ENCODE data around the gene XYLT1.

XYLT1 gene

DNA sequence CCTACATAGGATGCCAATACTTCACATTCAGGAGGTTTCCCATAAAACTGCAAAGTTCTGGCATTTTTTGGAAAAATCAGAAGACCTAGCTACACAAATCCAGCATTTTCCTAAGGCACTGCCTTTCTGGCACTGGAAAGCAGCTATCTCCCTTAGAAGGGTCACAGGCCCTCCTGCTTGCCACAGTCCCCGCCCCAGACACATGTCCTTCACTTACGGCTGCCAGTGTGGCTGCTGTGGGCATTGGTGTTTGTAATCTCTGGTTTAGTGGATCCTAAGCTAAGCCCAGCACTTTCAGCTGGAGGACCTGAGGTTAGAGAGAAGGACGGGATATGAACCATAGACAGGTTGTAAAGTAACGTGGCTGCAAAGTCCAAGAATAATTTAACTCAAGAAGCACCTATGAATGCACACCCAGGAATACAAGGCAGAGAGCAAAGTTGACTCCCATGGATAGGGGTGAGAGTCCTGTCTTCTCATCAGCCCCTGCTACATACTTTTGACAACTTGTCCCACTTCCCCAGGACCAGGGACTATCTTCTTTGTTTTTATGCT, 100.0 kb downstream of the XYLT1 start:
- TF ChIP-seq, protein P1, sequence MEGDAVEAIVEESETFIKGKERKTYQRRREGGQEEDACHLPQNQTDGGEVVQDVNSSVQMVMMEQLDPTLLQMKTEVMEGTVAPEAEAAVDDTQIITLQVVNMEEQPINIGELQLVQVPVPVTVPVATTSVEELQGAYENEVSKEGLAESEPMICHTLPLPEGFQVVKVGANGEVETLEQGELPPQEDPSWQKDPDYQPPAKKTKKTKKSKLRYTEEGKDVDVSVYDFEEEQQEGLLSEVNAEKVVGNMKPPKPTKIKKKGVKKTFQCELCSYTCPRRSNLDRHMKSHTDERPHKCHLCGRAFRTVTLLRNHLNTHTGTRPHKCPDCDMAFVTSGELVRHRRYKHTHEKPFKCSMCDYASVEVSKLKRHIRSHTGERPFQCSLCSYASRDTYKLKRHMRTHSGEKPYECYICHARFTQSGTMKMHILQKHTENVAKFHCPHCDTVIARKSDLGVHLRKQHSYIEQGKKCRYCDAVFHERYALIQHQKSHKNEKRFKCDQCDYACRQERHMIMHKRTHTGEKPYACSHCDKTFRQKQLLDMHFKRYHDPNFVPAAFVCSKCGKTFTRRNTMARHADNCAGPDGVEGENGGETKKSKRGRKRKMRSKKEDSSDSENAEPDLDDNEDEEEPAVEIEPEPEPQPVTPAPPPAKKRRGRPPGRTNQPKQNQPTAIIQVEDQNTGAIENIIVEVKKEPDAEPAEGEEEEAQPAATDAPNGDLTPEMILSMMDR (IDR thresholded peaks at IDR 0.05): no peak

DNA sequence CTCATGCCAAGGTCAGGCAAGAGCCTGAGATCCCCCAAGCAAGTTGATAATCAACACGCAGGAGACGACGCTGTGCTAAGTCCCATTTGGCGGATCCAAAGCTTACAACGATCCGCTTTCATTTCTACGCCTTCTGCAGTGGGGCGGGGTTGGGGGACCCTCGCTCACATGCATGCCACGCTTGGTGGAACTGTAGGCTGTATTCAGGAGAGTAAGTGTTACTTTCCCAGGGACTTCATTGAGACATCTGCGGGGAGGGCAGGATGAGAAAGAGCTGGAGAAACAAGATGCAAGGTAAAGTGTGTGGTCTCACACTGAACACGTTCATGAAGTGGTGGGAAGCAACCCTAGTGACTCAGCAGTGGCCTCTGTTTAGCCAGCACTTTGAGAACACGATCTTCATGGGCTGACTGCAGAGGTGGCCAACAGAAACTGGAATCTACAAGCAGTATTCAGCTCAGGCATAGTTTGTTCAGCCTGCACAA, 100.5 kb downstream of the XYLT1 start:
- TF ChIP-seq, protein P1 (IDR thresholded peaks at IDR 0.05): no peak

DNA sequence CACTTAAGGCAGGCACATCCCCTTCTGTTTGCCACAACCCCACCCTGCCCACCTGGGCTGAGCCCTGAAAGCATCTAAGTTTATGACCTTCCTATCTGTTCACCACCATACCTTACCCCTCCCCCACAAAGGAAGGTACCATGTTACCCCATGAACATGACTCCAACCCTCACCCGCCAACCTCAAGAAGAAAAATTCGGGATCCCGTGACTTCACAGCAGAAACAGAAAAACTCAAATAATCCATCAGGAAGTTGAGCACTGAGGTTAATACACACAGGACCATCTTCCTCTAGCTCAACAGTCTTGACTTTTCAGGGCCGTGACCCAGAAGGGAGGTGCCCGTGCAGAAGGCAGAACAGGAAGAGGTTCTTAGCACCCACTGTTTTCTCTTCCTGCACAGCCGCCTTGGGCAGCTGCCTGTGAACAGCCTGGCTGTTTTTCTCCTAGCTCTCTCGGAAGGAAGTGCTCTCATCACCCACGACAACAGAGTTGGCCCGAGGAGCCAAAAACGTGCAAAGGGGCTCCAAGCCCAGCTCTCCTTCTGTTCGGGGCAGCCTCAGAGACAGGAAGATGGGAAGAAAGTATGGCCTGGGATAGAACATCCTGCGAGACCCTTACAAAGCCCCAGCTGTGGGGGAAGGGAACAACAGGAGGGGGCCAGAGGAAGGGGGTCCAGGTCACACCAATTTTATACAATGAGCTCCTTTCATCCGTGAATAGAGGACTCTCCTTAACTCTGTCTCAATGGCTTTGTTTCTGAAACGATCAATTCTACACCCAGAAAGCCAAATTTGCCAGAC, 101.1 kb downstream of the XYLT1 start:
- TF ChIP-seq, protein P1 (IDR thresholded peaks at IDR 0.05): no peak

DNA sequence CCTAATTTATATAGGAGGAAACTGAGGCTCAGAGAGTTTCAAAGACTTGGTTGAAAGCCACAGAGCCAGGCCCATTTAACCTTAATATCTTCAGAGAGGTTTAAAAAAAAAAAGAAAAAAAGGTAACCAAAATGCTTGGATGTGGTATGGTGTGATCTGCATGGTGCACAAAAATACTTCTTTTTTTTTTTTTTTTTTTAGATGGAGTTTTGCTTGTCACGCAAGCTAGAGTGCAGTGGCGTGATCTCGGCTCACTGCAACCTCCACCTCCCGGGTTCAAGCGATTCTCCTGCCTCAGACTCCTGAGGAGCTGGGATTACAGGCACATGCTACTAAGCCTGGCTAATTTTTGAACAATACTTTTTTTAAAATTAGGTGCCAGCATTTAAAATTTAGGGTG, 101.8 kb downstream of the XYLT1 start:
- TF ChIP-seq, protein P1 (IDR thresholded peaks at IDR 0.05): no peak

DNA sequence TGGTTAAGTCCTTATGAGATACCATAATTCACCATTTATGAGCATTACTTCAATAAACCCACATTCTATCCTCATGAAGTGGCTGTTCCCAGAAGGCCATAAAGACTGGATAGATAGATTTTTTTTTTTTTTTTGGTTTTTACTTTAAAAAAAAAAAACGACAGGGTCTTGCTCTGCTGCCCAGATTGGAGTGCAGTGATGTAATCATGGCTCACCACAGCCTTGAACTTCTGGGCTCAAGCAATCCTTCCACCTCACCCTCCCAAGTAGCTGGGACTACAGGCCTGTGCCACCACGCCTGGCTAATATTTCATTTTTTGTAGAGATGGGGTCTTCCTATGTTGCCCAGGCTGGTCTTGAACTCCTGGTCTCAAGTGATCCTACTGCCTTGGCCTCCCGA, 102.3 kb downstream of the XYLT1 start:
- TF ChIP-seq, protein P1 (IDR thresholded peaks at IDR 0.05): no peak

DNA sequence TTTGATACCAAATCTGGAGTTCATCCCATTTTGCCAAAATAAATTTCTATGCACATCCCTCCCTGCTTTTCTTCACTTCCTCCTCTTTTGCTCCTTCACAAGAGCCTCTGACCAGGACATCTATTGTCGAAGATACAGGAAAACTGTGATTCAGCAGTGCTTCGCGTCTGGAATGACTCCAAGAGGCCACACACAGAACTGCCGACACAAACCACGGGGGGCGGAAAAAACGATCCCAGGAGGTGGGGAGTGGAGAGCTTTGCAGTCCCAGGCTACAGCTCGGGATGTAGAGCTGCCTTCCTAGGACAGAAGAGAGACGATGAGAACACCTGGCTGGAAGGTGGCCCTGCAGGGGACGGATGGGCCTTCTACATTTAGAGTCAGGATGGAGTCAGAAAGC, 102.8 kb downstream of the XYLT1 start:
- TF ChIP-seq, protein P1 (IDR thresholded peaks at IDR 0.05): no peak

DNA sequence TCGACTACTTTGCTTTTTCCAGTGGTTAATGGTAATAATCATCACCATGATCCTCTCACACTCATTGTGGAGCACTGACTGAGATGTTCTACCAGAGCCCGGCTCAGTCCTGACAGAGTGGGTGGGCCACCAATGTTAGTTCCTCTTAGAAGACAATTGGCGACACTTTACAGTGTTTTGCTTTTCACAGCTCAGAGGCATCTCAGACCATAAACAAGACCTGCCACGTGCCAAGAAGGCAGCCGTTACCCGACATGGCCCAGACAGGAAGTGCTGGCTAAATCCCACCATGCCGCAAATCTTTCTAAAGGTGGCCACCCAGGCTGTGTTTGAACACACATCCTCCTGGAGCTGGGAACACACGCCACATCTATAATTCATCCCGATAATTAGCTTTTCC, 103.7 kb downstream of the XYLT1 start:
- TF ChIP-seq, protein P1 (IDR thresholded peaks at IDR 0.05): no peak
